H1 (cell line): Measurements from ENCODE around the gene SEMA3D. TPM values are rescaled to one million over a fixed set of nuclear protein-coding genes. Genes with fewer than 3 reads are reported as not detected.

Experiments
- CTCF ChIA-PET: fragments of 300-600 bp; sonication (Branson Sonifier 250); formaldehyde crosslinking; loops from one replicate; lab custom pipeline; 2021; ENCODE audit not compliant: partially characterized antibody; lab: Charles Lee
- POLR2A ChIA-PET: fragments of 300-600 bp; sonication (Branson Sonifier 250); formaldehyde crosslinking; loops from one replicate; lab custom pipeline; 2021; ENCODE audit warnings: inconsistent platforms; ENCODE audit not compliant: partially characterized antibody; lab: Charles Lee
- DNase-seq, 2 experiments: peaks; one replicate each; pipeline versions ENCODE4 v3.0.0 to v3.0.0-alpha.2; 2010 to 2022; ENCODE audit warnings: low spot score in 2 of 2, low read depth in 1 of 2, mixed read lengths in 1 of 2
- FAIRE-seq: peaks from 2 replicates; lab custom pipeline; 2011; peaks lifted over from hg19 to GRCh38; lab: Jason Lieb, UNC
- H2AFZ ChIP-seq: 2 replicates; pipeline ENCODE4 v1.8.1; 2012; ENCODE audit warnings: low read length, inconsistent platforms
- H2AK5ac ChIP-seq: 2 replicates; pipeline ENCODE4 v1.6.1; 2013; ENCODE audit warnings: low read depth, low read length
- H2BK120ac ChIP-seq: replicated peaks from 2 replicates; pipeline ENCODE3; 2013; ENCODE audit warnings: low read depth, low read length, inconsistent platforms
- H2BK12ac ChIP-seq: 2 replicates; pipeline ENCODE4 v1.6.1; 2013; ENCODE audit warnings: low read depth, low read length
- H2BK15ac ChIP-seq: 2 replicates; pipeline ENCODE4 v1.6.1; 2013; ENCODE audit warnings: low read length
- H2BK20ac ChIP-seq: 2 replicates; pipeline ENCODE4 v1.6.1; 2013; ENCODE audit warnings: low read length
- H2BK5ac ChIP-seq: 2 replicates; pipeline ENCODE4 v1.6.1; 2013; ENCODE audit warnings: low read depth, low read length
- H3K14ac ChIP-seq: 2 replicates; pipeline ENCODE4 v1.6.1; 2013; ENCODE audit warnings: inconsistent platforms; ENCODE audit not compliant: insufficient read length
- H3K18ac ChIP-seq: 2 replicates; pipeline ENCODE4 v1.6.1; 2013; ENCODE audit warnings: low read length; ENCODE audit errors: extremely low read depth
- H3K23ac ChIP-seq: 2 replicates; pipeline ENCODE4 v1.6.1; 2013; ENCODE audit warnings: inconsistent platforms; ENCODE audit not compliant: insufficient read length
- H3K23me2 ChIP-seq: 2 replicates; pipeline ENCODE4 v1.6.1; 2013; ENCODE audit warnings: low read depth, low read length
- H3K27ac ChIP-seq: 2 replicates; pipeline ENCODE4 v1.6.1; 2011; ENCODE audit warnings: low read depth, low read length, inconsistent platforms
- H3K27me3 ChIP-seq, 4 experiments: replicated peaks in 1 of 4; 1 replicate in 1 of 4; 2 replicates in 3 of 4; pipeline versions ENCODE4 v1.6.1 to v1.8.1; 2011 to 2013; ENCODE audit warnings: low read length in 3 of 4, mild to moderate bottlenecking in 3 of 4, inconsistent platforms in 2 of 4, mixed read lengths in 2 of 4, moderate library complexity in 1 of 4; ENCODE audit not compliant: control insufficient read depth in 3 of 4, insufficient read depth in 3 of 4; ENCODE audit errors: extremely low read depth in 1 of 4
- H3K36me3 ChIP-seq, 4 experiments: 2 replicates each; pipeline versions ENCODE4 v1.6.1 to v1.8.1; 2011 to 2013; ENCODE audit warnings: mild to moderate bottlenecking in 4 of 4, low read length in 3 of 4, moderate library complexity in 2 of 4, control low read depth in 1 of 4, inconsistent platforms in 1 of 4; ENCODE audit not compliant: insufficient read depth in 4 of 4, control insufficient read depth in 2 of 4
- H3K4ac ChIP-seq: replicated peaks from 2 replicates; pipeline ENCODE3; 2013; ENCODE audit warnings: low read length, low read depth, mixed read lengths, inconsistent platforms; ENCODE audit not compliant: insufficient read length
- H3K4me1 ChIP-seq, 4 experiments: replicated peaks in 1 of 4; 1 replicate in 1 of 4; 2 replicates in 3 of 4; pipeline versions ENCODE4 v1.6.1 to v1.8.1; 2011 to 2013; ENCODE audit warnings: low read length in 3 of 4, inconsistent platforms in 2 of 4, mixed read lengths in 1 of 4; ENCODE audit not compliant: insufficient read depth in 4 of 4, control insufficient read depth in 3 of 4
- H3K4me2 ChIP-seq, 2 experiments: 2 replicates each; pipeline versions ENCODE4 v1.6.1 to v1.8.1; 2011 to 2013; ENCODE audit warnings: low read depth in 2 of 2, low read length in 2 of 2, control low read depth in 1 of 2, inconsistent platforms in 1 of 2, mild to moderate bottlenecking in 1 of 2; ENCODE audit not compliant: insufficient read depth in 1 of 2
- H3K4me3 ChIP-seq, 4 experiments: fragments of 200-600, 300-600 bp in 1 of 4; sonication (generic), shearing (Covaris generic), sonication (Bioruptor Twin) in 1 of 4; 2 replicates each; pipeline versions ENCODE4 v1.5.1 to v1.8.1; 2011 to 2016; ENCODE audit warnings: low read length in 4 of 4, low read depth in 3 of 4, control low read depth in 2 of 4, inconsistent platforms in 2 of 4, mild to moderate bottlenecking in 2 of 4, mixed read lengths in 1 of 4, moderate library complexity in 1 of 4; ENCODE audit not compliant: insufficient read depth in 2 of 4; ENCODE audit errors: extremely low read depth in 1 of 4
- H3K56ac ChIP-seq: replicated peaks from 2 replicates; pipeline ENCODE3; 2013; ENCODE audit warnings: low read depth, mild to moderate bottlenecking, mixed read lengths, low read length, inconsistent platforms; ENCODE audit not compliant: insufficient read length
- H3K79me1 ChIP-seq: 2 replicates; pipeline ENCODE4 v1.6.1; 2013; ENCODE audit warnings: low read depth, low read length, control low read depth
- H3K79me2 ChIP-seq, 2 experiments: 2 replicates each; pipeline versions ENCODE4 v1.6.1 to v1.8.1; 2012 to 2013; ENCODE audit warnings: low read length in 2 of 2, mild to moderate bottlenecking in 2 of 2, inconsistent platforms in 1 of 2; ENCODE audit not compliant: insufficient read depth in 2 of 2, control insufficient read depth in 1 of 2
- H3K9ac ChIP-seq, 4 experiments: replicated peaks in 1 of 4; 1 replicate in 1 of 4; 2 replicates in 3 of 4; pipeline versions ENCODE4 v1.6.1 to v1.8.1; 2011 to 2013; ENCODE audit warnings: low read depth in 3 of 4, low read length in 3 of 4, control low read depth in 2 of 4, mild to moderate bottlenecking in 2 of 4, moderate library complexity in 2 of 4, inconsistent platforms in 1 of 4; ENCODE audit errors: extremely low read depth in 1 of 4
- H3K9me3 ChIP-seq, 2 experiments: 2 replicates each; pipeline versions ENCODE4 v1.6.1 to v1.8.1; 2012 to 2013; ENCODE audit warnings: mild to moderate bottlenecking in 2 of 2, moderate library complexity in 2 of 2, control low read depth in 1 of 2, inconsistent platforms in 1 of 2, low read depth in 1 of 2, low read length in 1 of 2, mixed read lengths in 1 of 2; ENCODE audit not compliant: insufficient read depth in 2 of 2
- H4K20me1 ChIP-seq, 2 experiments: replicated peaks in 1 of 2; 2 replicates each; pipeline versions ENCODE3 to v1.8.1; 2011 to 2013; ENCODE audit warnings: inconsistent platforms in 2 of 2, low read length in 2 of 2, mild to moderate bottlenecking in 1 of 2; ENCODE audit not compliant: insufficient read depth in 2 of 2, control insufficient read depth in 1 of 2
- H4K5ac ChIP-seq: 2 replicates; pipeline ENCODE4 v1.6.1; 2013; ENCODE audit warnings: low read length, low read depth, mixed read lengths, inconsistent platforms; ENCODE audit not compliant: insufficient read length
- H4K8ac ChIP-seq: 2 replicates; pipeline ENCODE4 v1.8.0; 2013; ENCODE audit warnings: mild to moderate bottlenecking, moderate library complexity, low read length, inconsistent platforms; ENCODE audit not compliant: insufficient read depth; ENCODE audit errors: extremely low read depth
- H4K91ac ChIP-seq: replicated peaks from 2 replicates; pipeline ENCODE3; 2013; ENCODE audit warnings: low read length, mixed read lengths, inconsistent platforms; ENCODE audit not compliant: insufficient read length
- ATF3 ChIP-seq: IDR thresholded peaks from 2 replicates; pipeline ENCODE4 v1.6.1; 2011; ENCODE audit warnings: low read depth, mild to moderate bottlenecking, low read length; ENCODE audit not compliant: insufficient read depth
- CREB1 ChIP-seq: IDR thresholded peaks from 2 replicates; pipeline ENCODE4 v1.6.1; 2012; ENCODE audit warnings: inconsistent platforms
- POLR2AphosphoS5 ChIP-seq: IDR thresholded peaks from 2 replicates; pipeline ENCODE4 v1.6.1; 2011; ENCODE audit warnings: low read depth, low read length
- RAD21 ChIP-seq, 2 experiments: IDR thresholded peaks in 1 of 2; conservative IDR thresholded peaks in 1 of 2; 2 replicates each; pipeline ENCODE4 v1.6.1; 2011; ENCODE audit warnings: low read depth in 2 of 2, low read length in 2 of 2, improper control_type of control experiment in 1 of 2, inconsistent platforms in 1 of 2, mild to moderate bottlenecking in 1 of 2, moderate library complexity in 1 of 2
- SAP30 ChIP-seq: fragments of 300-600 bp; sonication (generic); IDR thresholded peaks from 2 replicates; pipeline ENCODE4 v1.7.1; 2012; ENCODE audit warnings: low read length, moderate library complexity, mild to moderate bottlenecking, inconsistent platforms; ENCODE audit not compliant: insufficient read depth, insufficient replicate concordance
- SRF ChIP-seq: IDR thresholded peaks from 2 replicates; pipeline ENCODE4 v1.6.1; 2011; ENCODE audit warnings: mild to moderate bottlenecking, low read depth, low read length, moderate library complexity
- USF2 ChIP-seq: IDR thresholded peaks from 2 replicates; pipeline ENCODE4 v1.6.1; 2011; ENCODE audit warnings: low read length, improper control_type of control experiment
- ZNF274 ChIP-seq: IDR thresholded peaks from 2 replicates; pipeline ENCODE4 v1.7.0; 2012; ENCODE audit warnings: low read length, borderline replicate concordance; ENCODE audit errors: extremely low read depth
- WGBS, 2 experiments: shearing (Covaris generic) in 1 of 2; methylation state at CpG; one replicate each; pipeline versions ENCODE4 v1.1.6 to v1.1.7; 2013 to 2015; ENCODE audit warnings: low lambda C conversion rate in 2 of 2, mixed read lengths in 2 of 2, inconsistent platforms in 1 of 2, low coverage in 1 of 2, missing lambda C conversion rate in 1 of 2; ENCODE audit not compliant: insufficient replicate concordance in 2 of 2, insufficient coverage in 1 of 2, insufficient read length in 1 of 2; ENCODE audit errors: extremely low coverage in 1 of 2, missing lambda C conversion rate in 1 of 2; 5-methylcytosine and 5-hydroxymethylcytosine counted together
- polyA plus RNA-seq, 7 experiments: library from polyadenylated mRNA; depleted of rRNA in 3 of 7; stranded (reverse) in 5 of 7; unstranded in 2 of 7; fragments of >200 nt in 5 of 7; fragments of 200-250 nt in 2 of 7; gene quantifications; 1 replicate in 5 of 7; 2 replicates in 1 of 7; 4 replicates in 1 of 7; pipeline versions ENCODE4 v1.2.1 to v1.2.3, GENCODE V29; 2011 to 2013; ENCODE audit warnings: missing spikeins in 2 of 7, mixed read lengths in 2 of 7
- total RNA-seq: library from RNA; stranded (reverse); fragmentation: NEBNext Ultra II Directional; extraction: Animal tissue kit (Norgen Biotek cat#: 25700); gene quantifications from 2 replicates; pipeline ENCODE4 v1.2.1, GENCODE V29; 2021

SEMA3D gene
- total and polyA plus RNA-seq, 2 of the 8 experiments (the other 6 are each of a cell fraction or from before 2014, with no cell fraction given): 1.6 to 3.5 TPM

GRCh38 chr7:85162721-85163120 is 24.1 kb downstream of the SEMA3D start:
- POLR2A ChIA-PET: no interaction called here
- no peaks in the 10 kb centered on the region for H3K79me2 ChIP-seq
- H3K27me3 ChIP-seq: no peaks in the 10 kb centered on the region
- H3K4me2 ChIP-seq: no peak overlapping the region
- H3K4me1 ChIP-seq: no peaks in the 10 kb centered on the region
- DNase-seq (no peak), FAIRE-seq (no peak)
- no peak overlapping the region for H2BK20ac ChIP-seq
- no peak for TF ChIP-seq RAD21 (IDR thresholded peaks at IDR 0.05 in 1 of 2, conservative IDR thresholded peaks at IDR 0.05 in 1 of 2; ENCODE audit: low read depth in 2 of 2, low read length in 2 of 2)
- TF ChIP-seq USF2: no peak
- TF ChIP-seq ZNF274: no peak
- no peak for TF ChIP-seq CREB1
- TF ChIP-seq SAP30: no peak
- TF ChIP-seq ATF3: no peak
- TF ChIP-seq SRF: no peak
- TF ChIP-seq POLR2AphosphoS5: no peak
- peak overlapping the region; percentile 10; the same call in 1 of the 2 replicates for H2AFZ ChIP-seq
- H2AK5ac ChIP-seq: no peak overlapping the region
- no peak overlapping the region for H4K8ac ChIP-seq
- no peaks in the 10 kb centered on the region for H3K36me3 ChIP-seq
- H3K23ac ChIP-seq: no peak overlapping the region
- no peaks in the 10 kb centered on the region for H3K79me1 ChIP-seq
- no peak overlapping the region for H3K9ac ChIP-seq
- H3K18ac ChIP-seq: no peak overlapping the region
- WGBS, 2 experiments: 97% methylated on average over 4 of the region's 4 CpGs; no CpG with 5 or more reads in 1 of the 2 experiments
- H2BK12ac ChIP-seq: no peak overlapping the region
- H3K9me3 ChIP-seq: no peaks in the 10 kb centered on the region
- H3K4me3 ChIP-seq: no peak overlapping the region
- H3K23me2 ChIP-seq: no peaks in the 10 kb centered on the region
- no peak overlapping the region for H2BK120ac ChIP-seq
- no peak overlapping the region for H4K5ac ChIP-seq
- H3K56ac ChIP-seq: no peak overlapping the region
- no peak overlapping the region for H2BK5ac ChIP-seq
- H2BK15ac ChIP-seq: no peak overlapping the region
- CTCF ChIA-PET: interaction anchor here (1.7 kb wide), 1 partner anchor 121 kb away, joined by 6 read pairs; no protein-coding TSS in a partner anchor
- H3K4ac ChIP-seq: no peak overlapping the region
- no peak overlapping the region for H3K27ac ChIP-seq
- H4K91ac ChIP-seq: no peak overlapping the region
- no peaks in the 10 kb centered on the region for H4K20me1 ChIP-seq
- H3K14ac ChIP-seq: no peak overlapping the region
